Tibial nerve (tissue), 3 donors: ENCODE measurements around the gene CCDC91.

Experiments used
- POLR2A ChIP-seq, 2 donors: fragments of 450-650 bp; IDR thresholded peaks; one replicate each; pipeline ENCODE4 v1.6.1; 2017; ENCODE audit warnings: antibody characterized with exemption in 2 of 2, mild to moderate bottlenecking in 2 of 2, moderate library complexity in 2 of 2
- TF ChIP-seq, protein P1 (sequence below), 5 experiments: fragments of 200-600 bp in 3 of 5; fragments of 450-650 bp in 2 of 5; sonication (generic) in 3 of 5; IDR thresholded peaks; one replicate each; pipeline ENCODE4 v1.5.1; 2016 to 2019; ENCODE audit warnings: antibody characterized with exemption in 5 of 5, mild to moderate bottlenecking in 3 of 5, moderate library complexity in 2 of 5

GRCh38 chr12:28232211-28232928 lies 42.1 kb downstream of the CCDC91 start:
- TF ChIP-seq POLR2A (IDR thresholded peaks at IDR 0.05): no peak
- TF ChIP-seq, protein P1, sequence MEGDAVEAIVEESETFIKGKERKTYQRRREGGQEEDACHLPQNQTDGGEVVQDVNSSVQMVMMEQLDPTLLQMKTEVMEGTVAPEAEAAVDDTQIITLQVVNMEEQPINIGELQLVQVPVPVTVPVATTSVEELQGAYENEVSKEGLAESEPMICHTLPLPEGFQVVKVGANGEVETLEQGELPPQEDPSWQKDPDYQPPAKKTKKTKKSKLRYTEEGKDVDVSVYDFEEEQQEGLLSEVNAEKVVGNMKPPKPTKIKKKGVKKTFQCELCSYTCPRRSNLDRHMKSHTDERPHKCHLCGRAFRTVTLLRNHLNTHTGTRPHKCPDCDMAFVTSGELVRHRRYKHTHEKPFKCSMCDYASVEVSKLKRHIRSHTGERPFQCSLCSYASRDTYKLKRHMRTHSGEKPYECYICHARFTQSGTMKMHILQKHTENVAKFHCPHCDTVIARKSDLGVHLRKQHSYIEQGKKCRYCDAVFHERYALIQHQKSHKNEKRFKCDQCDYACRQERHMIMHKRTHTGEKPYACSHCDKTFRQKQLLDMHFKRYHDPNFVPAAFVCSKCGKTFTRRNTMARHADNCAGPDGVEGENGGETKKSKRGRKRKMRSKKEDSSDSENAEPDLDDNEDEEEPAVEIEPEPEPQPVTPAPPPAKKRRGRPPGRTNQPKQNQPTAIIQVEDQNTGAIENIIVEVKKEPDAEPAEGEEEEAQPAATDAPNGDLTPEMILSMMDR (IDR thresholded peaks at IDR 0.05): no peak
